CD4-positive, alpha-beta T cell treated with Interleukin-17A for 4 hours (primary cell): ENCODE data around the gene RAB33A.

Source experiments
- DNase-seq: peaks from one replicate; pipeline ENCODE4 v3.0.0-alpha.2; 2020; ENCODE audit warnings: mixed read lengths

Gene RAB33A

GRCh38 chrX:130171446-130172126 lies at the start of gene RAB33A:
TSS of gene RAB33A (plus strand) at chrX:130171962. CDS start at chrX:130172063, 101 bp downstream.
- DNase-seq, result peak; percentile 66

GRCh38 chrX:130124577-130124976 lies 47.2 kb upstream of the RAB33A start:
- DNase-seq, result no peak

- no peak for DNase-seq
Observed at GRCh38 chrX:130125091-130125874, 46.5 kb upstream of the RAB33A start.

GRCh38 chrX:130130990-130131389 lies 40.8 kb upstream of the RAB33A start:
- no peak for DNase-seq

- DNase-seq, result no peak
Observed at GRCh38 chrX:130136496-130136895, 35.3 kb upstream of the RAB33A start.

- DNase-seq, result no peak
Observed at GRCh38 chrX:130136961-130137360, 34.8 kb upstream of the RAB33A start.

GRCh38 chrX:130139474-130140201 lies 32.1 kb upstream of the RAB33A start:
- DNase-seq, result no peak

- no peak for DNase-seq
Observed at GRCh38 chrX:130144509-130144908, 27.3 kb upstream of the RAB33A start.

GRCh38 chrX:130145123-130145522 lies 26.6 kb upstream of the RAB33A start:
- DNase-seq, result no peak

GRCh38 chrX:130147631-130148030 lies 24.1 kb upstream of the RAB33A start:
- DNase-seq, result no peak

GRCh38 chrX:130155564-130155963 lies 16.2 kb upstream of the RAB33A start:
- no peak for DNase-seq

GRCh38 chrX:130158311-130158710 lies 13.5 kb upstream of the RAB33A start:
- no peak for DNase-seq

GRCh38 chrX:130159776-130160175 lies 12.0 kb upstream of the RAB33A start:
- DNase-seq, result no peak

- DNase-seq, result no peak
Observed at GRCh38 chrX:130162094-130162735, 9.5 kb upstream of the RAB33A start.

- DNase-seq, result no peak
Observed at GRCh38 chrX:130163398-130163797, 8.4 kb upstream of the RAB33A start.

- DNase-seq, result no peak
Observed at GRCh38 chrX:130165181-130165702, 6.5 kb upstream of the RAB33A start.

- peak; percentile 87 for DNase-seq
Observed at GRCh38 chrX:130165703-130166502, 5.9 kb upstream of the RAB33A start, which contains the start of gene AIFM1. TSS of gene AIFM1 (minus strand) at chrX:130165841. CDS start at chrX:130165656, 185 bp downstream.

GRCh38 chrX:130166503-130166777 lies 5.3 kb upstream of the RAB33A start:
- no peak for DNase-seq

- DNase-seq, result no peak
Observed at GRCh38 chrX:130167040-130167439, 4.7 kb upstream of the RAB33A start.

GRCh38 chrX:130170752-130171445 lies 863 bp upstream of the RAB33A start:
- DNase-seq, result peak; percentile 67

GRCh38 chrX:130172127-130172845 lies 524 bp downstream of the RAB33A start:
- peak; percentile 13 for DNase-seq
